K562 (cell line): ENCODE measurements around the gene DBT. TPM values are rescaled to one million over a fixed set of nuclear protein-coding genes. Genes with fewer than 3 reads are reported as not detected.

Experiments used
- ATAC-seq: fragments of 200-7000 bp; cut with Tn5 transposase; 3 replicates; pipeline ENCODE4 v1.9.1; 2020; ENCODE audit warnings: moderate library complexity
- BruUV-seq: library from RNA; stranded (reverse); fragments of 400-500 nt; replicated peaks from 2 replicates; lab custom pipeline; 2021; lab: Mats Ljungman, UMichigan
- CTCF ChIA-PET: fragments of 300-600 bp; formaldehyde crosslinking; extraction: SDS; loops from one replicate; lab custom pipeline; 2021; ENCODE audit warnings: low intra/inter-chr PET ratio; lab: Yijun Ruan, JAX
- POLR2A ChIA-PET: fragments of 300-600, 350-650 bp; sonication (Branson Sonifier 250); formaldehyde crosslinking; extraction: SDS; loops from one replicate; lab custom pipeline; 2021; ENCODE audit warnings: antibody characterized with exemption, inconsistent platforms; lab: Yijun Ruan, JAX
- DNase-seq, 4 experiments: peaks; one replicate each; pipeline versions ENCODE4 v3.0.0 to v3.0.0-alpha.2; 2011 to 2018; ENCODE audit warnings: low spot score in 3 of 4, mixed read lengths in 3 of 4; ENCODE audit errors: extremely low read depth in 1 of 4
- FAIRE-seq: peaks from 2 replicates; lab custom pipeline; 2011; peaks lifted over from hg19 to GRCh38; lab: Jason Lieb, UNC
- H2AFZ ChIP-seq: 2 replicates; pipeline ENCODE4 v1.6.0; 2011; ENCODE audit warnings: low read depth, low read length, control low read depth, inconsistent platforms
- H3K27ac ChIP-seq: fragments of 200-600 bp; 3 replicates; pipeline ENCODE4 v1.8.0; 2011; ENCODE audit warnings: low read depth, mild to moderate bottlenecking, control low read depth, inconsistent platforms, low read length, moderate library complexity, mixed read lengths; ENCODE audit errors: extremely low read depth
- H3K27me3 ChIP-seq, 2 experiments: fragments of 300-600 bp in 1 of 2; 2 replicates in 1 of 2; 3 replicates in 1 of 2; pipeline versions ENCODE4 v1.6.0 to v1.8.0; 2011; ENCODE audit warnings: inconsistent platforms in 2 of 2, low read length in 2 of 2, mild to moderate bottlenecking in 1 of 2, mixed read lengths in 1 of 2, moderate library complexity in 1 of 2; ENCODE audit not compliant: control insufficient read depth in 2 of 2, insufficient read depth in 2 of 2
- H3K36me3 ChIP-seq: fragments of 300-600 bp; 3 replicates; pipeline ENCODE4 v1.8.0; 2011; ENCODE audit warnings: mild to moderate bottlenecking, low read length, inconsistent platforms; ENCODE audit not compliant: control insufficient read depth, insufficient read depth
- H3K4me1 ChIP-seq, 2 experiments: fragments of 200-600 bp in 1 of 2; replicated peaks in 1 of 2; 2 replicates in 1 of 2; 3 replicates in 1 of 2; pipeline versions ENCODE4 v1.5.1 to v1.8.0; 2011; ENCODE audit warnings: inconsistent platforms in 2 of 2, low read length in 2 of 2, mild to moderate bottlenecking in 1 of 2, mixed read lengths in 1 of 2, moderate library complexity in 1 of 2; ENCODE audit not compliant: control insufficient read depth in 2 of 2, insufficient read depth in 2 of 2
- H3K4me2 ChIP-seq: 2 replicates; pipeline ENCODE4 v1.6.1; 2011; ENCODE audit warnings: low read length, control low read depth, inconsistent platforms, mixed read lengths; ENCODE audit not compliant: insufficient read depth
- H3K4me3 ChIP-seq: fragments of 200-600 bp; sonication (generic), shearing (Covaris generic); 2 replicates; pipeline ENCODE4 v1.5.1; 2016; ENCODE audit warnings: control low read depth, inconsistent platforms
- H3K79me2 ChIP-seq: fragments of 200-600 bp; 3 replicates; pipeline ENCODE4 v1.8.0; 2011; ENCODE audit warnings: low read length, inconsistent platforms; ENCODE audit not compliant: control insufficient read depth, insufficient read depth
- H3K9ac ChIP-seq, 2 experiments: 2 replicates each; pipeline versions ENCODE4 v1.6.0 to v1.6.1; 2011; ENCODE audit warnings: low read depth in 2 of 2, low read length in 2 of 2, control low read depth in 1 of 2, inconsistent platforms in 1 of 2, mild to moderate bottlenecking in 1 of 2, mixed read lengths in 1 of 2; ENCODE audit not compliant: insufficient read depth in 1 of 2
- H3K9me1 ChIP-seq: one replicate; pipeline ENCODE4 v1.6.0; 2011; ENCODE audit warnings: inconsistent platforms, mild to moderate bottlenecking, low read length, moderate library complexity; ENCODE audit not compliant: control insufficient read depth, insufficient read depth
- H3K9me3 ChIP-seq: replicated peaks from 2 replicates; pipeline ENCODE4 v1.5.1; 2011; ENCODE audit warnings: low read depth, low read length, inconsistent platforms; ENCODE audit not compliant: control insufficient read depth, insufficient read depth
- H4K20me1 ChIP-seq: replicated peaks from 2 replicates; pipeline ENCODE4 v1.6.1; 2011; ENCODE audit warnings: low read length, inconsistent platforms, mixed read lengths; ENCODE audit not compliant: control insufficient read depth, insufficient read depth
- CBFA2T3 ChIP-seq: fragments of 450-650 bp; IDR thresholded peaks from 2 replicates; pipeline ENCODE4 v1.6.1; 2017
- DACH1 ChIP-seq: fragments of 450-650 bp; IDR thresholded peaks from 2 replicates; pipeline ENCODE4 v1.6.1; 2018; ENCODE audit not compliant: partially characterized antibody
- DPF2 ChIP-seq: fragments of 450-650 bp; IDR thresholded peaks from 2 replicates; pipeline ENCODE4 v1.6.1; 2016
- FOSL1 ChIP-seq: fragments of 200-800 bp; sonication (Bioruptor generic); conservative IDR thresholded peaks from 2 replicates; pipeline ENCODE4 v1.6.1; 2016; ENCODE audit warnings: missing genetic modification characterization, missing compliant biosample characterization
- HDAC3 ChIP-seq: fragments of 450-650 bp; IDR thresholded peaks from 2 replicates; pipeline ENCODE4 v1.6.1; 2018; ENCODE audit warnings: borderline replicate concordance, mild to moderate bottlenecking, moderate library complexity; ENCODE audit not compliant: partially characterized antibody
- HMGXB4 ChIP-seq: sonication (generic); formaldehyde crosslinking; IDR thresholded peaks from 2 replicates; pipeline ENCODE4 v1.8.1; 2023; ENCODE audit warnings: mild to moderate bottlenecking, missing genetic modification reagents
- KLF16 ChIP-seq: IDR thresholded peaks from 2 replicates; pipeline ENCODE4 v1.6.1; 2016; ENCODE audit warnings: antibody characterized with exemption
- RCOR1 ChIP-seq, 2 experiments: IDR thresholded peaks; 2 replicates each; pipeline ENCODE4 v1.6.1; 2012; ENCODE audit warnings: low read depth in 2 of 2, low read length in 2 of 2, borderline replicate concordance in 1 of 2, improper control_type of control experiment in 1 of 2
- SIRT6 ChIP-seq: IDR thresholded peaks from one replicate; pipeline ENCODE4 v1.6.1; 2012; ENCODE audit warnings: low read depth, mild to moderate bottlenecking, control low read depth, inconsistent platforms, low read length, moderate library complexity
- SMARCE1 ChIP-seq: fragments of 450-650 bp; IDR thresholded peaks from 2 replicates; pipeline ENCODE4 v1.7.1; 2016; ENCODE audit warnings: mild to moderate bottlenecking
- TARDBP ChIP-seq: fragments of 450-650 bp; IDR thresholded peaks from 2 replicates; pipeline ENCODE4 v1.6.1; 2016
- TCF3 ChIP-seq: sonication (generic); formaldehyde crosslinking; IDR thresholded peaks from 2 replicates; pipeline ENCODE4 v1.4.0; 2020; ENCODE audit warnings: mild to moderate bottlenecking, missing genetic modification reagents
- ZNF766 ChIP-seq: fragments of 200-800 bp; sonication (Bioruptor generic); conservative IDR thresholded peaks from 2 replicates; pipeline ENCODE4 v1.6.1; 2016; ENCODE audit warnings: missing genetic modification characterization, missing compliant biosample characterization
- WGBS: fragments of 100-300 bp; shearing (Covaris generic); methylation state at CpG from one replicate; pipeline ENCODE4 v1.1.6; 2016; ENCODE audit warnings: low coverage, mixed read lengths; ENCODE audit not compliant: insufficient coverage; ENCODE audit errors: missing lambda C conversion rate; 5-methylcytosine and 5-hydroxymethylcytosine counted together
- in situ Hi-C: fragments of 300-500 bp; cut with MboI; formaldehyde crosslinking; loops from 4 replicates; pipeline ENCODE4 v1.15.0; 2018; ENCODE audit warnings: inconsistent platforms, mixed read lengths
- intact Hi-C: fragments of 100-400 bp; cut with micrococcal nuclease; formaldehyde crosslinking; loops from 2 replicates; pipeline ENCODE4 v1.14.2; 2022
- polyA plus RNA-seq, 8 experiments: library from polyadenylated mRNA; depleted of rRNA in 4 of 8; stranded (reverse) in 5 of 8; unstranded in 3 of 8; fragments of >200 nt; fragmentation: Nextera tagmentation in 2 of 8; fragmentation: Illumina TruSeq in 1 of 8; extraction: Ambion mirVana in 2 of 8; extraction: Trizol in 1 of 8; gene quantifications; 2 replicates each; pipeline versions ENCODE4 v1.2.1 to v1.2.3, GENCODE V29; 2011 to 2014; ENCODE audit warnings: inconsistent platforms in 1 of 8, missing spikeins in 1 of 8
- total RNA-seq, 7 experiments: library from RNA; depleted of rRNA in 6 of 7; stranded (reverse); fragments of >200 nt in 6 of 7; fragmentation: Illumina TruSeq in 2 of 7; extraction: Trizol in 2 of 7; gene quantifications; 2 replicates each; pipeline versions ENCODE4 v1.2.1 to v1.2.3, GENCODE V29; 2011 to 2021; ENCODE audit warnings: low replicate concordance in 1 of 7

DBT gene
- total and polyA plus RNA-seq, 9 of the 15 experiments (the other 6 are each of a cell fraction or from before 2014, with no cell fraction given), result 2.7 to 13.5 (median 7.3) TPM

- H3K9me1 ChIP-seq, result peaks cover 3% of the 10 kb centered on the region
- in situ Hi-C loops (no loop called here), intact Hi-C loops (no loop called here)
- H3K36me3 ChIP-seq, result peaks cover 96% of the 10 kb centered on the region
- BruUV-seq, result no TSS peak
- no peak overlapping the region for H3K4me3 ChIP-seq
- no peaks in the 10 kb centered on the region for H4K20me1 ChIP-seq
- H3K27me3 ChIP-seq, result no peaks in the 10 kb centered on the region
- H2AFZ ChIP-seq, result no peak overlapping the region
- H3K27ac ChIP-seq, result no peak overlapping the region
- no peak overlapping the region for H3K9ac ChIP-seq
- ATAC-seq (no peak), FAIRE-seq (no peak), DNase-seq (peak in 1 of 4 experiments; percentile 20)
- H3K9me3 ChIP-seq, result no peaks in the 10 kb centered on the region
- H3K4me1 ChIP-seq, result peaks cover 0 to 11% of the 10 kb centered on the region in 2 experiments; a peak in 2 of 5 replicates
- CTCF ChIA-PET, result no interaction called here
- no peak overlapping the region for H3K4me2 ChIP-seq
- no peaks in the 10 kb centered on the region for H3K79me2 ChIP-seq
- WGBS, result 17% methylated on average over 3 of the region's 3 CpGs
- POLR2A ChIA-PET, result interaction anchor here (1.9 kb wide), 1 partner anchor 9 kb away, joined by 6 read pairs; the partner anchor contains the start of genes SASS6 and TRMT13
- TF ChIP-seq ZNF766 (no peak), SMARCE1 (0 out of 2 replicates have a peak, but pooled peaks have one; percentile 30), CBFA2T3 (peak; percentile 64), HDAC3 (no peak), TCF3 (CRISPR knock-in tag) (peak; percentile 55), DPF2 (peak; percentile 36; the same call in 1 of the 2 replicates), HMGXB4 (CRISPR knock-in tag) (no peak), RCOR1 (IDR thresholded peaks at IDR 0.05; ENCODE audit: borderline replicate concordance in 1 of 2, low read depth in 2 of 2, low read length in 2 of 2) (peak in 1 of 2 experiments; percentile 55; a peak in 1 of 4 replicates), KLF16 (no peak), SIRT6 (no peak), DACH1 (peak; percentile 49), FOSL1 (peak; percentile 86), TARDBP (no peak)
These were observed 107.3 kb downstream of the DBT start for GRCh38 chr1:100142343-100142742.
